ENCODE data around the gene FN3K.

Gene FN3K

GRCh38 chr17:82756166-82756565 is 20.8 kb downstream of the FN3K start:
- Histone ChIP-seq H3K9me2 (replicated peaks; ENCODE audit: insufficient read depth, low read length) (no peaks in the 10 kb centered on the region), H3K27me3 (ENCODE audit: low read length) (no peaks in the 10 kb centered on the region), H3K27ac (ENCODE audit: low read depth, low read length) (no peak overlapping the region), H2AFZ (ENCODE audit: low read depth, low read length, severe bottlenecking) (no peak overlapping the region), H3F3A (ENCODE audit: insufficient read depth) (no peaks in the 10 kb centered on the region), H3K9ac (ENCODE audit: low read length) (no peak overlapping the region), H3K9me3 (ENCODE audit: insufficient read depth, low read length) (no peaks in the 10 kb centered on the region), H4K20me1 (ENCODE audit: low read depth, low read length) (no peaks in the 10 kb centered on the region), H3K79me2 (ENCODE audit: insufficient read depth, low read length) (peaks cover 48% of the 10 kb centered on the region), H3K4me3 (ENCODE audit: insufficient read depth, low read length, poor library complexity, severe bottlenecking) (no peak overlapping the region), H3K36me3 (ENCODE audit: low read length) (peaks cover 4% of the 10 kb centered on the region; the same call in 1 of the 2 replicates), H3K4me2 (ENCODE audit: low read depth, low read length, poor library complexity, severe bottlenecking) (no peak overlapping the region)
- no peak for TF ChIP-seq EZH2phosphoT487 (conservative IDR thresholded peaks at IDR 0.05; ENCODE audit: low read length)
- TF ChIP-seq CTCF (IDR thresholded peaks at IDR 0.05; ENCODE audit: insufficient read depth, low read length, poor library complexity, severe bottlenecking), result no peak

- no peak overlapping the region for H3K4me3 ChIP-seq (ENCODE audit: insufficient read depth, low read length, poor library complexity, severe bottlenecking)
- no peak overlapping the region for H2AFZ ChIP-seq (ENCODE audit: low read depth, low read length, severe bottlenecking)
- no peaks in the 10 kb centered on the region for H3F3A ChIP-seq (ENCODE audit: insufficient read depth)
- no peaks in the 10 kb centered on the region for H3K27me3 ChIP-seq (ENCODE audit: low read length)
- no peaks in the 10 kb centered on the region for H3K9me3 ChIP-seq (ENCODE audit: insufficient read depth, low read length)
- H3K9me2 ChIP-seq (replicated peaks; ENCODE audit: insufficient read depth, low read length), result no peaks in the 10 kb centered on the region
- H3K27ac ChIP-seq (ENCODE audit: low read depth, low read length), result no peak overlapping the region
- H3K36me3 ChIP-seq (ENCODE audit: low read length), result peaks cover 13% of the 10 kb centered on the region; the same call in 1 of the 2 replicates
- TF ChIP-seq EZH2phosphoT487 (conservative IDR thresholded peaks at IDR 0.05; ENCODE audit: low read length) (no peak), CTCF (IDR thresholded peaks at IDR 0.05; ENCODE audit: insufficient read depth, low read length, poor library complexity, severe bottlenecking) (no peak)
- no peaks in the 10 kb centered on the region for H4K20me1 ChIP-seq (ENCODE audit: low read depth, low read length)
- H3K4me2 ChIP-seq (ENCODE audit: low read depth, low read length, poor library complexity, severe bottlenecking), result no peak overlapping the region
- no peak overlapping the region for H3K9ac ChIP-seq (ENCODE audit: low read length)
- peaks cover 12% of the 10 kb centered on the region; the same call in 1 of the 2 replicates for H3K79me2 ChIP-seq (ENCODE audit: insufficient read depth, low read length)
Observed at GRCh38 chr17:82765371-82765770, 30.0 kb downstream of the FN3K start.

GRCh38 chr17:82767041-82767754 is 31.8 kb downstream of the FN3K start:
- peaks cover 12% of the 10 kb centered on the region; the same call in 1 of the 2 replicates for H3K36me3 ChIP-seq (ENCODE audit: low read length)
- no peaks in the 10 kb centered on the region for H3F3A ChIP-seq (ENCODE audit: insufficient read depth)
- no peaks in the 10 kb centered on the region for H3K27me3 ChIP-seq (ENCODE audit: low read length)
- H3K9me3 ChIP-seq (ENCODE audit: insufficient read depth, low read length), result no peaks in the 10 kb centered on the region
- H4K20me1 ChIP-seq (ENCODE audit: low read depth, low read length), result no peaks in the 10 kb centered on the region
- no peaks in the 10 kb centered on the region for H3K9me2 ChIP-seq (replicated peaks; ENCODE audit: insufficient read depth, low read length)
- no peaks in the 10 kb centered on the region for H3K79me2 ChIP-seq (ENCODE audit: insufficient read depth, low read length)
- no peak overlapping the region for H3K4me2 ChIP-seq (ENCODE audit: low read depth, low read length, poor library complexity, severe bottlenecking)
- H2AFZ ChIP-seq (ENCODE audit: low read depth, low read length, severe bottlenecking), result no peak overlapping the region
- H3K27ac ChIP-seq (ENCODE audit: low read depth, low read length), result no peak overlapping the region
- TF ChIP-seq EZH2phosphoT487 (conservative IDR thresholded peaks at IDR 0.05; ENCODE audit: low read length), result no peak
- TF ChIP-seq CTCF (IDR thresholded peaks at IDR 0.05; ENCODE audit: insufficient read depth, low read length, poor library complexity, severe bottlenecking), result peak; percentile 72
- H3K9ac ChIP-seq (ENCODE audit: low read length), result no peak overlapping the region
- no peak overlapping the region for H3K4me3 ChIP-seq (ENCODE audit: insufficient read depth, low read length, poor library complexity, severe bottlenecking)
